Inflammatory macrophage treated with lipopolysaccharide for 1 hour (primary cell): Measurements from ENCODE around the gene TP53I13.
"Not testable (repeated sequence)": the region's sequence is repeated elsewhere in the genome, so short reads cannot be mapped to it uniquely, and the experiment has no call there.

ENCODE experiments used
- DNase-seq, 2 donors: peaks; one replicate each; pipeline ENCODE4 v3.0.0-alpha.2; 2020 to 2022

The TP53I13 gene

DNA sequence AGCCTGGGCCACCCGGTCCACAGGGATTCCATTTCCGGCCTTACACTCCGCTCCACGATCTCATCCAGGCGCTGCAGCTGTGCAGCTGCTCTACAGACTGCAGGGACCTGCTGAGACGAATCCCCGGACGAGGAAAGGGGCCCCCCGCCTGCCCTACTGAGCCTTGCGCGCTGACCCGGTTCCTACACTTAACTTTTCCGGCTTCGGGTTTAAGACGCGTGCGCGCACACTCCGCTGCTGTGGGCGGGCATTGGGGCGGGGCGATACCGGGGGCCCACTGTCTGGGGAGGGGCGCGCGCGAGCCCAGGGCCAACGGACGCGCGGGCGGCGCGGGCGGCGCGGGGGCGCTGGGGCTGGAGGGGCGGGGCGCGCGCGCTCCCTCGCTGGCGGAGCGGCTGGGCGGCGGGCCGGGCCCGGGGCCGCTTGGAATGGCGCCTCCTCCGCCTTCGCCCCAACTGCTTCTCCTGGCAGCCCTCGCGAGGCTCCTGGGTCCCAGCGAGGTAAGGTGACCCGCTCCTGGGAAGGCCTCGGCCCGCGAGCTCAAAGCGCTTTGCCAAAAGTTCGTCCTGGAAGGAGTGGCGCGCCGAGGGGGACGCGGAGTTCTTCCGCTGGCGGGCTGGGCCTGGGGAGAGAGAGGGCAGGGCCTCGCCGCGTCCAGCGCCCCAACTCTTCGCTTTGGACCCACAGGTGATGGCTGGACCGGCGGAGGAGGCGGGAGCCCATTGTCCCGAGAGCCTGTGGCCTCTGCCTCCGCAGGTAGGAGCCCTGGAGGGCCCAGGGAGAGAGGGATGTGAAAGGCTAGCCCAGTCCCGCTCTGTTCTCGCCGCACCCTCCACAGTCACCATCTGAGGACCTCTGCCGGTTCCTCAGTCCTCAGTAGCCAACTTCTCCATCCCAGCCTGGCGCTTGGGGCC, at the start of gene TP53I13:
Gene TP53I13 (plus strand): TSS at position 371 of the 914 bp plus-strand sequence. CDS start 58 bp downstream, at position 429.
- peak in 1 of 2 donors; percentile 41 for DNase-seq

GRCh38 chr17:29524692-29525091, 43.8 kb upstream of the TP53I13 start:
- no peak for DNase-seq

GRCh38 chr17:29526322-29526721, 42.2 kb upstream of the TP53I13 start:
- DNase-seq: no peak

GRCh38 chr17:29533976-29534375, 34.5 kb upstream of the TP53I13 start:
- no peak for DNase-seq

- no peak for DNase-seq
Observed at GRCh38 chr17:29544066-29544465, 24.4 kb upstream of the TP53I13 start.

GRCh38 chr17:29546085-29546484, 22.4 kb upstream of the TP53I13 start:
- no peak for DNase-seq

GRCh38 chr17:29546830-29547229, 21.7 kb upstream of the TP53I13 start:
- no peak for DNase-seq

GRCh38 chr17:29549177-29549923, 19.2 kb upstream of the TP53I13 start:
- DNase-seq: no peak

DNA sequence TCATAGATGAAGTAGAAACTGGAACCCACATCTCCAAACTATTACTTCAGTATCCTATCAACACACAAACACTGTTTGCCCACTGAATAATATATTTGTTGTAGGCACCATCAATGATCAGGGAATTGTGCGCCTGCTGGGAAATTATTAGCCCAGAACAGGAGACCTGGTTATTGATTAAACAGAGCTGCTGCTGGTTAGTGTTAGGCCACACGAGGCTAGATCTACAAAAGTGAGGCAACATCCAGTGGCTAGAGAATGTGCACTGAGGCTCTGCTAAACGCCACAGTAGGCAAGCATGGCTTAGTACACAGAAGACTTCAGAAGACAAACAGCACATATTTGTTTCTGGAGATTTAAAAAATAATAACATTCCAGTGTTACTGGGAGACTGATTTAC, 12.7 kb upstream of the TP53I13 start:
- no peak for DNase-seq

GRCh38 chr17:29557085-29557738, 11.3 kb upstream of the TP53I13 start:
- no peak for DNase-seq

DNA sequence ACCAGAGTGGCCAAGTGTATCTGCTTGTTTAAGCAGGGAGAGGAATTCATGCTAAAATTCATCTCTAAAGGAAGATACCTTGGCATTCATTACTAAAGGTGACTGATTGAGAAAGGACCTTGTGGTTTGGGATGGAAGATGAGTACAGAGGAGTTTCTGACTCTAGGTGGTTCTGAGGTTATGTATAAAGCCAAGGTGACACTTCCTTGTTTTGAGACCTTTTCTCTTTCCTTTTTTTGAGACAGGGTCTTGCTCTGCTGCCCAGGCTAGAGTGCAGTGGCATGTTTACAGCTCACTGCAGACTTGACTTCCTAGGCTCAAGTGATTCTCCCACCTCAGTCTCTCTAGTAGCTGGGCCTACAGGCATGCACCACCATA, 10.8 kb upstream of the TP53I13 start:
- no peak for DNase-seq

- DNase-seq: not testable (repeated sequence)
Observed at GRCh38 chr17:29558139-29558538, 10.4 kb upstream of the TP53I13 start.

DNA sequence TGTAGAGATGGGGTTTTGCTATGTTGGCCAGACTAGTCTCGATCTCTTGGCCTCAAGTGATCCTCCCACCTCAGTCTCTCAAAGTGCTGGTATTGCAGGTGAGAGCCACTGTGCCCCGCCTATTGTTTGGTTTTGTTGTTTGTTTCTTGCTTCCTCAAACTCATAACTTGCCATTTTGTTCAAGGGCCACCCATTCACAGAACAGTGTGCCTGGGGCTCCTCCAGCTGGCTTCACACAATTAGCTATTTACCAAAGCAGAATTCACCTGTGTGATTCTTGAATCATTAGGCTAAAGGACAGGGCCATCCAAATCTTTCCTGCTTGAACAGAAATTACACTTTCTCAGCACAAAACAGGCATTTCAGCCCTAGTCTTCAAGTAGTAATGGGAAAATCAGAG, 8.9 kb upstream of the TP53I13 start:
- no peak for DNase-seq

DNA sequence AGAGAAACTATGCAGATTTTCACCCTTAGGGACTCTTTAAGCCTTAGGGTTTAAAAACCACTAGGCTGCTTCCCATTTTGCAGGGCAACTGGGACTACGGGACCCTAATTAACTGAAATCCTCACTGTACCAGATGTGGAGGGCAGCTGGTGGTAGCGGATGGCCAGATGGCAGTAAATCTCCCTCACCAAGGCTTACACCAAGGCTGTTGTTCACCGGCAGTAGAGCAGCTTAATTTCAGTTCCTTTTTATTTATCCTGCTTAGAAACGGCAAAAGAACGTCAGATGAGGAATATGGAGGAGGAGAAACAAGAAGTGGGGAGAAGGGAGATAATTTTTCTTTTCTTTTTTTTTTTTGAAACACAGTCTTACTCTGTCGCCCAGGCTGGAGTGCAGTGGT, 8.2 kb upstream of the TP53I13 start:
- DNase-seq: peak; percentile 57 to 65

DNA sequence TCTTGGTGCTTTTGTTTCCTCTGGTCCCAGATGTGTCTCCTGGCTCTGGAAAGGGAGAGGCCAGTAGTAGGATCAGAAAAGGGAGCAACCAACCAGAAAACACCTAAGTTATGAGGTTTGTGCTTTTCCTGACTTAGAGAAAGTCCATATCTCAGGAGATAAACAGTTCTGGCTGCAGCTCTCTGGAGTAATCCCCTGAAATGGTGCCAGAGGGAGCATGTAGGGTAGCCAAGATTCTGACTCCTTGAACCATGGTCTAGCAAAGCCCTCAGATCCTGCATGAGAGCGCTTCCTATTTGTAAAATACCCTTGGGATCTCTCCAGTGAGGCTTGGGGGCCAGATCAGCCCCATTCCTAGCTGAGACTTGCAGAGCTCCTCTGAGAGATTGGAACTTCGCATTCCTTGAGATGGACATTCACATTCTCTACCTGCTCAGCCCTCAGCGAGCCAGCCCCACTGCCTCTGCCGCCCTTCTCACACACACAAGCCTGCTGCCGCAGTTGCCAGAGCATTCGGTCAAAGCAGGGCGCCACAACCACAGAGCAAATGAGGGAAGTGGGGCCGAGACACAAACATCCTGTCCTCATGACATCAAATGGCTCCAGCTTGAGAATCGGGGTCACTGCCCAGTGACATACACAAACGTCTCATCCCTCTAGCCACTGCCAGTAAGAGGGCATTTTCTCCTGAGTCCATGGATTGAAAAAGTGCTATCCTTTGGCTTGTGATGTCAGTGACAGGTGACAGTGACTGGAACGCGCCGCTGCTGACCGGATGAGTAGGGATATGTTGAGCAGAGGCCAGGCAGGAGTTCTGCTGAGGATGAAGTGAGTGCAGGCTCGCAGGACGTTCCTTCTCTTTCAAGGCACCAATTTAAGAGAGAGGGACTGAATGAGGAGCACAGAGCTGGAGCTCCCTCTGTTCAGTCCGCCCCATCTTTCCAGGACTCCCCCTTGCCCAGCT, 6.7 kb upstream of the TP53I13 start:
- DNase-seq: peak; percentile 29 to 41

- DNase-seq: no peak
Observed at GRCh38 chr17:29562615-29563014, 5.9 kb upstream of the TP53I13 start.

- no peak for DNase-seq
Observed at GRCh38 chr17:29563816-29564215, 4.7 kb upstream of the TP53I13 start.

DNA sequence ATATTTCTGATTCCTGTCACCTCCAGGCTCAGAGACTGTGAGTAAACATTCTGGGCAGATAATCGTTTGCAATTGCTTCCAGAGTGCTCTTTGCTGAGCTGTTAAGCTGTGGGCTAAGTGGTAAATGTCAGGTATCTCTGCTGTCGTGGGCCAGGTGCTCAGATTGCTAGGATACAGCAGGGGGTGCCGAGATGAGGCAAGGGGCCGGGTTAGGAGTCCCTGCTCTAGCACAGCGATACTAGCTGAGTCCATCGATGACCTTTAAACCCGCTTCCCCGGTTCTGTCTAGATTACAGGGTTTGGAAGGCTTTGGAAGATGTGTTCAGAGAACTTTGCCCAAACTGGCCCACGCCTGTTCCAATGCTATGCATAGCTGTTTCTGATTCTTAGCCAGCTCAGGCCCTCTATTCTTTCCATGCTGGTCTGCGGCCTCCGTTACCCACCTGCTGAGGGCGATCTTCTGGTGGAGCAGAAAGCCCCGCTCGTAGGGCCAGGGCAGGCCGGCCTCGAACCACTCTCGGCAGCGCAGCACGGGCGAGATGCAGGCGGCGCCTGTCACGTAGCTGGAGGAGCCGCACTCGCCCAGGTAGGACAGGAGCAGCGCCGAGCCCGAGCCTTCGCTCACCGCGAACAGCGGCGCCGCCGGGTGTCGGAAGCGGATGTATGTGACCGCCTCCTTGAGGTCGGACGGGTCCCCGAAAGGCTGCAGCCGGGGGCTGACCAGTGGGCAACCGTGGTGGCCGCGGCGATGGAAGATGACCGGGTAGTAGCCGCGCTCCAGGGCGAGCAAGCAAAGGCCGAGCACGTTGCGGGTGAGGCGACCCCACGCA, 2.6 kb upstream of the TP53I13 start:
- no peak for DNase-seq

DNA sequence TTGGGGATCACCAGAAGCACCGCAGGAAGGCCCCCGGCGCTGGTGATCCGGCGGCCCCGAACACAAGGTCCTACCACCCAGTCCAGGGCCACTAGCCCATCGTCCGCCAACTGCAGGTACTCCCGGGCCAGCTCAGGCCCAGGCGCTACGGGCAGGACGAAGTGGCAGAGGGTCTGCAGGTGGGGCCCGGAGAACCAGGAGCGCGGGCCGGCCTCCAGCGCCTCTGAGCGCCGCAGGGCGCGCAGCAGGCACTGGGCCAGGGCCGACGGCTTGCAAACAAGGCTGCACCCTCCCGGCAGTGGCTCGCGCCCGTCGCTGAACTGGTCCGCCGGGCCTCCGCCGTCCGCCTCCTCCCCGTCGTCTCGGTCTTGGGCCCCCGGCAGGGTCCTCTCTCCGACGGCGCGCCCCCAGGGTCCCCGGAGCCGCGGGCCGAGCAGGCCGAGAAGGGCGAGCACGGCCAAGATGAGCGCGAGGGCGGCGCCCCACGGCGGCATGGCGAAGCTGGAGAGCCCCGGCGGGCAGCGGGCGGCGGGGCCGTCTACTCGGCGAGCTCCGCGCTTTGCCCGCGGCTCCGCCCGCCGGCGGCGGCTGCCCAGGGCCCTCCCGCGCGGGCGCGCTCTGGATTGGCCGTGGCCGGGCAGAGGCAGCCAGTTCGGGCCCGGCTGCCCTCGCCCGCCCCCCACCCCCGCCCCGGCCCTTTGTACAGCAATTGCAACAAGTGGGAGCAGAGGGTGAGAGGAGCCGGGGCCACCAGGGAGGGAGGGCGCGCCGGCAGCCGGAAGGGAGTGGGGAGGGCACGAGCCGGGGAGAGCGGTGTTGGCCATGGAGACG, 1.8 kb upstream of the TP53I13 start, which contains the start of gene ABHD15:
Gene ABHD15 (minus strand): TSS at position 565 of the 831 bp plus-strand sequence. CDS start 71 bp downstream, at position 494.
- peak; percentile 76 to 81 for DNase-seq

DNA sequence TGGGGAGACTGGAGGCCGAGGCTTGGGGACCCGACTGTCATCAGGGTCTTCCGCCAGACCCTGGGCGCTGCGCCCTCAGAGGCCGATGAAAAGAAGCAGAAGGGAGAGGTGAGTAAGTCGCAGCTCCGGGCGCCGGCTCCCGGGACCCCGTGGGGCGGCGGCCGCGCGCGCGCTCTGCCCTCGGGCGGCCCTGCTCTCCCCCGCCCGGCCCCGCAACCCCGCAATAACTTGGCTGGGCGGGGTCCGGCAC, 1.3 kb upstream of the TP53I13 start:
- DNase-seq: no peak
